Common myeloid progenitor, CD34-positive (primary cell): ENCODE data around the gene LIPG.
"Not testable (repeated sequence)": the region's sequence is repeated elsewhere in the genome, so short reads cannot be mapped to it uniquely, and the experiment has no call there.

Experiments used
- CTCF ChIA-PET: fragments of 350-600 bp; sonication (Branson Sonifier 250); formaldehyde crosslinking; loops from one replicate; lab custom pipeline; 2021; ENCODE audit warnings: antibody characterized with exemption; lab: Charles Lee
- POLR2A ChIA-PET: fragments of 350-600 bp; sonication (Branson Sonifier 250); formaldehyde crosslinking; loops from one replicate; lab custom pipeline; 2021; ENCODE audit warnings: antibody characterized with exemption; lab: Charles Lee
- DNase-seq, 3 donors: peaks; one replicate each; pipeline versions ENCODE4 v3.0.0 to v3.0.0-alpha.2; 2013
- H3K27ac ChIP-seq, 2 experiments: 1 replicate in 1 of 2; 2 replicates in 1 of 2; pipeline ENCODE4 v1.7.0; 2013; ENCODE audit warnings: inconsistent platforms in 2 of 2, low read length in 2 of 2, mild to moderate bottlenecking in 2 of 2, low read depth in 1 of 2, moderate library complexity in 1 of 2; ENCODE audit not compliant: severe bottlenecking in 2 of 2, insufficient read depth in 1 of 2, poor library complexity in 1 of 2
- H3K27me3 ChIP-seq, 5 experiments: replicated peaks in 2 of 5; 1 replicate in 3 of 5; 2 replicates in 2 of 5; pipeline versions ENCODE4 v1.6.1 to v1.7.0; 2013; ENCODE audit warnings: low read length in 4 of 5, mild to moderate bottlenecking in 2 of 5, moderate library complexity in 2 of 5, inconsistent platforms in 1 of 5; ENCODE audit not compliant: insufficient read depth in 5 of 5, control insufficient read depth in 4 of 5
- H3K36me3 ChIP-seq, 4 experiments: 1 replicate in 2 of 4; 2 replicates in 2 of 4; pipeline versions ENCODE4 v1.6.1 to v1.7.0; 2013; ENCODE audit warnings: low read length in 3 of 4, control low read depth in 1 of 4, mild to moderate bottlenecking in 1 of 4; ENCODE audit not compliant: control insufficient read depth in 4 of 4, insufficient read depth in 4 of 4
- H3K4me1 ChIP-seq, 4 experiments: 1 replicate in 3 of 4; 2 replicates in 1 of 4; pipeline versions ENCODE4 v1.6.1 to v1.7.1; 2013; ENCODE audit warnings: low read length in 3 of 4, mild to moderate bottlenecking in 3 of 4, control low read depth in 1 of 4, inconsistent platforms in 1 of 4, moderate library complexity in 1 of 4; ENCODE audit not compliant: control insufficient read depth in 4 of 4, insufficient read depth in 4 of 4; ENCODE audit errors: control extremely low read depth in 1 of 4
- H3K4me3 ChIP-seq, 7 experiments: 1 replicate in 4 of 7; 2 replicates in 3 of 7; pipeline versions ENCODE4 v1.5.1 to v1.7.0; 2013; ENCODE audit warnings: mild to moderate bottlenecking in 7 of 7, low read length in 6 of 7, moderate library complexity in 6 of 7, inconsistent platforms in 2 of 7, low read depth in 2 of 7, control low read depth in 1 of 7; ENCODE audit not compliant: insufficient read depth in 4 of 7, control insufficient read depth in 1 of 7; ENCODE audit errors: extremely low read depth in 1 of 7
- H3K9me3 ChIP-seq, 5 experiments: 1 replicate in 4 of 5; 2 replicates in 1 of 5; pipeline versions ENCODE4 v1.6.1 to v1.7.1; 2013; ENCODE audit warnings: low read length in 4 of 5, mild to moderate bottlenecking in 2 of 5, inconsistent platforms in 1 of 5, low read depth in 1 of 5, moderate library complexity in 1 of 5; ENCODE audit not compliant: control insufficient read depth in 4 of 5, insufficient read depth in 2 of 5; ENCODE audit errors: control extremely low read depth in 1 of 5
- WGBS: methylation state at CpG from one replicate; pipeline ENCODE4 v1.1.5; 2013; ENCODE audit not compliant: insufficient coverage; 5-methylcytosine and 5-hydroxymethylcytosine counted together

Gene LIPG

DNA sequence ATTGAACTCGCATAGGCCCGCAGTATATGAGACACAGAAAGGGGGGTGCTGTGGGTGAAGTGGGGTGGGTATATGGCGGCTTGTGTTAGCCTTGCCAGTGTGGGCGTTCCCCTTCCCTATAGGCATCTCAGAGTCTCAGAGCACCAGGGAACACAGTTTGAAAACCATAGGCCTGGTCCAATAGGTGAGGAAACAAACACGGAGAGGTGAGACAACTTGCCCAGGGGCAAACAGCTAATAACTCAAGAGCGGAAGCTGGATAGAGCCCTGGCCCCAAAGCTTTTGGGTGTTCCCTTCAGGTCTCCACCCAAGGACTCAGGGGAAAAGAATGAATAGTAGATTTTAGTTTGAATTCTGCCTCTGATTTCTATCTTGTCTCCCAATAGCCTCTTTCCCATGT lies 7.9 kb downstream of the LIPG start:
- Histone ChIP-seq H3K27me3 (peaks cover 3 to 21% (median 6%) of the 10 kb centered on the region in 5 experiments), H3K4me3 (no peak overlapping the region), H3K9me3 (no peaks in the 10 kb centered on the region), H3K36me3 (no peaks in the 10 kb centered on the region), H3K27ac (no peak overlapping the region), H3K4me1 (no peaks in the 10 kb centered on the region)
- DNase-seq = no peak
- CTCF ChIA-PET = interaction anchor here (1.2 to 1.8 kb wide), 2 partner anchors 10 to 34 kb away, joined by 5 to 9 read pairs; no protein-coding TSS in a partner anchor
- 96% methylated on average over 6 of the region's 6 CpGs for WGBS
- POLR2A ChIA-PET = no interaction called here

DNA sequence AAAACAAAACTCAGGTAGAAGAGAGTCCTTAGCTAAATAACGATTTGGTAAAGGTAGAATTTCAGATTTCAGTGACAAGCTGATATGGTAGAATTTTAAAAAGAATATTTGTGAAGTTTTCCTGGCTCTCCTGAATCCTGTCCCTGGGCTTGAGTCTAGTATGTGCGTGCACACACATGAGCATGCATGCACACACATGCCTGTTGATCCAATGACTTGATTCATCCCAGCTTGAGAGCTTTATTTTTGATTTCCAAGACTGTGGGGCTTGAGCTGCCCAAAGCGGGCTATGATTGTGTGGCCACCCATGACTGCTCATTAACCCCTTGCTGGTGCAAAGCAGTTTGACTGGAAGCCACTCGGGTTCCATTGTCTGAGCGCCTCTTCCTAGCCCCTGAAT lies 9.0 kb downstream of the LIPG start:
- Histone ChIP-seq H3K36me3 (no peaks in the 10 kb centered on the region), H3K4me1 (no peaks in the 10 kb centered on the region), H3K27ac (no peak overlapping the region), H3K27me3 (peaks cover 0 to 10% (median 2%) of the 10 kb centered on the region in 5 experiments), H3K9me3 (no peaks in the 10 kb centered on the region), H3K4me3 (no peak overlapping the region)
- ChIA-PET POLR2A (no interaction called here), CTCF (interaction anchor here (0.6 to 1.8 kb wide), 3 partner anchors 11 to 291 kb away, joined by 4 to 9 read pairs (median 5); no protein-coding TSS in a partner anchor)
- WGBS = 76% methylated on average over 5 of the region's 5 CpGs
- DNase-seq = no peak

DNA sequence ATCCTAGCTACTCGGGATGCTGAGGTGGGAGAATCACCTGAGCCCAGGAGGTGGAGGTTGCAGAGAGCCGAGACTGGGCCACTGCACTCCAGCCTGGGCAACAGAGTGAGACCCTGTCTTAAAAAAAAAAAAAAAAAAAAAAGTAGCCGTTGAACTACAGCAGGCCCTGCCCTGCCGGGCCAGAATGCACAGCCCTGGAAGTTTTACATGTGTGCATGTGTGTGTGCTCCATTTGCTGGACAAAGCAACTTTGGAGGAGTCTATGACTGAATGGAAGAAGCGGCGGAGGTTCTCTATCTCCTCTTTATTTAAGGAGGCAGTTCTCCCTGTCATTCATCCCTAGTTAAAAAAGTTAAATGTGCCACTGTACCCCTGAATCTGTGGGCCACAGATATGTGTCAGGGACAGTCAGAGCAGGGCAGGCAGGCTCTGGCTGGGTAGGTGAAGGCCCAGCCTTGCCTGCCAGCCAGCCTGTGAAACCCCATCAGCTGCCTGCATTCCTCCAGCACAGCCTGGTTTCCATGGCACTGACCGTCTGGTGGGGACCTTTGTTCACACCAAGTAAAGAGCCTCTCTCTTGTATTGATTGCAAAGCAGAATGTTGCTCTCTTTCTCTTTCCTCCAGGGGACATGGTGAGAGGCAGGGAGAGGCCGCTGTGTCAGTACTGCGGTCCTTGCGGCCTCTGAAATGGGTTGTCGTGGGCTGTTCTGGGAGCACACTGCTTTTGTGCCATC lies 10.9 kb downstream of the LIPG start:
- Histone ChIP-seq H3K27me3 (no peaks in the 10 kb centered on the region), H3K36me3 (no peaks in the 10 kb centered on the region), H3K4me3 (no peak overlapping the region), H3K27ac (no peak overlapping the region), H3K9me3 (no peaks in the 10 kb centered on the region), H3K4me1 (no peaks in the 10 kb centered on the region)
- 90% methylated on average over 5 of the region's 11 CpGs for WGBS
- no peak for DNase-seq
- POLR2A ChIA-PET = no interaction called here
- CTCF ChIA-PET = interaction anchor here (0.7 kb wide), 1 partner anchor 14 kb away, joined by 3 read pairs; no protein-coding TSS in a partner anchor

DNA sequence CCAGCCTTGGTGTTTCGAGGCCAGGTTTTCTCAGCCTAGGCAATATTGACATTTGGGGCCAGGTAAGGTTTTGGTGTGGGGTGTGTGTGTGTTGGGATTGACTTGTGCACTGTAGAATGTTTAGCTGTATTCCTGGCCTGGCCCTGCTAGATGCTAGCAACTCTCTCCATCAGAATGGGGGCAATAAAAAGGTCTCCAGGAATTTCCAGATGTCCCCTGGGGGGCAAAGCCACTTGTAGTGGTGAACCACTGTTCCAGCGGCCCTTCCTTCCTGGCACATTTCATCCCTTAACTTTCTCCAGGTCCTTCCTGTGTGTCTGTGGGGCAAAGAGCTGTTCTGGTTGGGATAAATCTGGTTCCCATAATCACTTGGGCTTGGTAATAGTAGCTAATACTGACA lies 12.0 kb downstream of the LIPG start:
- ChIA-PET POLR2A (no interaction called here), CTCF (interaction anchor here (1.2 kb wide), 1 partner anchor 11 kb away, joined by 3 read pairs; no protein-coding TSS in a partner anchor)
- no CpG with 5 or more reads among the region's 2 CpGs for WGBS
- Histone ChIP-seq H3K4me1 (no peaks in the 10 kb centered on the region), H3K27me3 (no peaks in the 10 kb centered on the region), H3K36me3 (no peaks in the 10 kb centered on the region), H3K9me3 (no peaks in the 10 kb centered on the region), H3K27ac (no peak overlapping the region), H3K4me3 (no peak overlapping the region)
- DNase-seq = no peak

DNA sequence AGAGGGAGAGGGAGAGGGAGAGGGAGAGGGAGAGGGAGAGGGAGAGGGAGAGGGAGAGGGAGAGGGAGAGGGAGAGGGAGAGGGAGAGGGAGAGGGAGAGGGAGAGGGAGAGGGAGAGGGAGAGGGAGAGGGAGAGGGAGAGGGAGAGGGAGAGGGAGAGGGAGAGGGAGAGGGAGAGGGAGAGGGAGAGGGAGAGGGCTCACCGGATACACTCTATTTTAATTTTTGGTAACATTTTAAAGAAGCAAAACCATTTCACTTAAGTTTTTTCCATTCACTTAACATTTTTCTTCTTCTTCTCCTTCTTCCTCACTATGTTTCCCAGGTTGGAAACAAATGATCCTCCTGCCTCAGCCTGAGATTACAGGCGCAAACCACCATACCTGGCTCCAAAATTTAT lies 17.2 kb downstream of the LIPG start:
- H3K4me3 ChIP-seq, H3K36me3 ChIP-seq, CTCF ChIA-PET, DNase-seq, H3K9me3 ChIP-seq, H3K4me1 ChIP-seq, POLR2A ChIA-PET, H3K27ac ChIP-seq, H3K27me3 ChIP-seq: not testable (repeated sequence)
- WGBS = 100% methylated on average over 1 of the region's 2 CpGs

DNA sequence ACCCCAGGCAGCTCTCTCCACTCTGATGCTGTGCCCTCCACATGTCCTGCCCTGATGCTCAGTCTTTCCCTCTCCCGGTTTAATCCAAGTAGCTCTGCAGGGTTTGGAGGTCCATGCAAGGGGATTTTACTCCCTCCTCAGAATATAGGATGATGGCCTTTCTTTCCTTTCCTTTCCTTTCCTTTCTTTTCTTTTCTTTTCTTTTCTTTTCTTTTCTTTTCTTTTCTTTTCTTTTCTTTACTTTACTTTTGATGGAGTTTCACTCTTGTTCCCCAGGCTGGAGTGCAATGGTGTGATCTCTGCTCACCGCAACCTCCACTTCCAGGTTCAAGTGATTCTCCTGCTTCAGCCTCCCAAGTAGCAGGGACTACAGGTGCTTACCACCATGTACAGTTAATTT lies 17.7 kb downstream of the LIPG start:
- CTCF ChIA-PET, DNase-seq, H3K9me3 ChIP-seq, H3K27ac ChIP-seq, H3K4me1 ChIP-seq, H3K4me3 ChIP-seq, H3K27me3 ChIP-seq, POLR2A ChIA-PET, H3K36me3 ChIP-seq: not testable (repeated sequence)
- WGBS = 89% methylated on average over 1 of the region's 2 CpGs

DNA sequence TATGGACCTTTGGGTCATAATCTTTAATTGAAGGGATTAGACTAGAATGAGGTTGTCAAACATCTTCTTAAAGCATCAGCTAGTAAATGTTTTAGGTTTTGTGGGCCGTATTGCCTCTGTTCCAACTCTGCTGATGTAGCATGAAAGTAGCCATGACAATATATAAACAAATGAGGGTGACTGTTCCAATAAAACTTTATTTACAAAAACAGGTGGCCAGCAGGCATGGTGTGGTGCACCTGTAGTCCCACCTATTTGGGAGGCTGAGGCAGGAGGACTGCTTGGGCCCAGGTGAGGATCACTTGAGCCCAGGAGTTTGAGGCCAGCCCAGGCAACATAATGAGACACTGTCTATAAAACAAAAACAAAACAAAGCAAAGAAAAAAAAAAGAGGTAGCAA lies 18.4 kb downstream of the LIPG start:
- Histone ChIP-seq H3K9me3 (no peaks in the 10 kb centered on the region), H3K4me3 (no peak overlapping the region), H3K4me1 (no peaks in the 10 kb centered on the region), H3K27ac (no peak overlapping the region), H3K27me3 (peaks cover 0 to 10% (median 0%) of the 10 kb centered on the region in 5 experiments), H3K36me3 (no peaks in the 10 kb centered on the region)
- no CpG with 5 or more reads among the region's 1 CpG for WGBS
- ChIA-PET CTCF (no interaction called here), POLR2A (no interaction called here)
- DNase-seq = no peak
